ENCODE data around the gene ZNF536. TPM values are rescaled to one million over a fixed set of nuclear protein-coding genes. Genes with fewer than 3 reads are reported as not detected.
"Not testable (repeated sequence)": the region's sequence is repeated elsewhere in the genome, so short reads cannot be mapped to it uniquely, and the experiment has no call there.

Gene ZNF536
- total RNA-seq, 1 donor from 2014 or later: 0.43 TPM

DNA sequence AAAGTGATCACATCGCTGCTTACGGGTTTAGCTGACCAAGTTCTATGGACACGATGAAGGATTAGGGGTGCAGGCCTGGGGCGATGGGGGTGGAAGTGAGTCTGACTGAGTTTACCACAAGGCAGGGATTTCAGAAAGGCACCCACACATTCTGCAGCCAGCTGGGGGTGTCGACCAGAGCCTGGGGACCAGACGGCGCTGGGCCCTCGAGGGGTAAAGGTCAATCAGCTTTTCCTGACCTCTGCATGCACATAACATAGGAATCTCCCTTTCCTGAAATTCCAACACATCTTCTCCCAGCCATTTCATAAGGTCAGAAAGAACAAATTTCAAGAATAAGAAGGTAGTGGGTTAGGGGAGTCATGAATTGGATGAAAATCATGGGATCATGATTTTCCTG, 92.0 kb downstream of the ZNF536 start:
- Histone ChIP-seq H3K79me2 (ENCODE audit: insufficient read depth, low read length) (no peaks in the 10 kb centered on the region), H3K27ac (ENCODE audit: low read depth, low read length) (no peak overlapping the region), H3K4me3 (ENCODE audit: insufficient read depth, low read depth, low read length) (no peak overlapping the region), H3K27me3 (ENCODE audit: insufficient read depth, low read length) (no peaks in the 10 kb centered on the region), H3K9me3 (ENCODE audit: insufficient read depth, low read depth, low read length) (peaks cover 3% of the 10 kb centered on the region), H4K20me1 (ENCODE audit: insufficient read depth, low read length) (no peaks in the 10 kb centered on the region), H3K4me1 (ENCODE audit: insufficient read depth, low read length) (no peaks in the 10 kb centered on the region), H3K4me2 (ENCODE audit: low read length) (no peak overlapping the region), H2AFZ (ENCODE audit: low read depth, low read length) (no peak overlapping the region), H3K9ac (ENCODE audit: low read length) (no peak overlapping the region), H3K36me3 (ENCODE audit: insufficient read depth, low read length) (no peaks in the 10 kb centered on the region)
- H3K36me3 Mint-ChIP-seq (ENCODE audit: low read depth, unreplicated experiment): no peaks in the 10 kb centered on the region
- FAIRE-seq: no peak
- no peak for TF ChIP-seq EZH2 (IDR thresholded peaks at IDR 0.05; ENCODE audit: insufficient read depth, low read length)
- TF ChIP-seq CTCF (IDR thresholded peaks at IDR 0.05; ENCODE audit: insufficient read depth, low read depth, low read length): no peak
- H3K9me3 Mint-ChIP-seq (ENCODE audit: unreplicated experiment): peaks cover 7% of the 10 kb centered on the region
- H3K4me3 Mint-ChIP-seq (ENCODE audit: unreplicated experiment): no peak overlapping the region
- H3K27ac Mint-ChIP-seq (ENCODE audit: unreplicated experiment): no peak overlapping the region
- no peak for DNase-seq (ENCODE audit: low read depth)
- H3K27me3 Mint-ChIP-seq (ENCODE audit: low read depth, unreplicated experiment): peaks cover 18% of the 10 kb centered on the region
- H3K4me1 Mint-ChIP-seq (ENCODE audit: low read depth, unreplicated experiment): no peaks in the 10 kb centered on the region

DNA sequence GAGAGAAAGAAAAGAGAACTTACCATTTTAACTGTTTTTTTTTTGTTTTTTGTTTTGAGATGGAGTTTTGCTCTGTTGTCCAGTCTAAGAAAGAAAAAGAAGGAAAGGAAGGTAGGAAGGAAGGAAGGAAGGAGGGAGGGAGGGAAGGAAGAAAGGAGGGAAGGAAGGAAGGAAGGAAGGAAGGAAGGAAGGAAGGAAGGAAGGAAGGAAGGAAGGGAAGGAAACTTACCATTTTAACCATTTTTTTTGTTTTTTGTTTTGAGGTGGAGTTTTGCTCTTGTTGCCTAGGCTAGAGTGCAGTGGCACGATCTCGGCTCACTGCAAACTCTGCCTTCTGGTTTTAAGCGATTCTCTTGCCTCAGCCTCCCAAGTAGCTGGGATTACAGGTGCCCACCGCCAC, 94.4 kb downstream of the ZNF536 start:
- H3K36me3 ChIP-seq (ENCODE audit: insufficient read depth, low read length); H2AFZ ChIP-seq (ENCODE audit: low read depth, low read length); H3K9ac ChIP-seq (ENCODE audit: low read length); H3K9me3 Mint-ChIP-seq (ENCODE audit: unreplicated experiment); H3K27ac ChIP-seq (ENCODE audit: low read depth, low read length); H3K4me1 ChIP-seq (ENCODE audit: insufficient read depth, low read length); H3K27ac Mint-ChIP-seq (ENCODE audit: unreplicated experiment); H4K20me1 ChIP-seq (ENCODE audit: insufficient read depth, low read length); H3K4me3 Mint-ChIP-seq (ENCODE audit: unreplicated experiment); H3K27me3 ChIP-seq (ENCODE audit: insufficient read depth, low read length); H3K79me2 ChIP-seq (ENCODE audit: insufficient read depth, low read length); H3K4me2 ChIP-seq (ENCODE audit: low read length); DNase-seq (ENCODE audit: low read depth); H3K4me1 Mint-ChIP-seq (ENCODE audit: low read depth, unreplicated experiment); H3K36me3 Mint-ChIP-seq (ENCODE audit: low read depth, unreplicated experiment); FAIRE-seq; H3K4me3 ChIP-seq (ENCODE audit: insufficient read depth, low read depth, low read length); H3K9me3 ChIP-seq (ENCODE audit: insufficient read depth, low read depth, low read length): not testable (repeated sequence)
- peaks cover 24% of the 10 kb centered on the region for H3K27me3 Mint-ChIP-seq (ENCODE audit: low read depth, unreplicated experiment)

- DNase-seq (ENCODE audit: low read depth) (no peak), FAIRE-seq (no peak)
- Histone ChIP-seq H3K4me1 (ENCODE audit: insufficient read depth, low read length) (no peaks in the 10 kb centered on the region), H3K27me3 (ENCODE audit: insufficient read depth, low read length) (no peaks in the 10 kb centered on the region), H3K4me3 (ENCODE audit: insufficient read depth, low read depth, low read length) (no peak overlapping the region), H3K4me2 (ENCODE audit: low read length) (no peak overlapping the region), H3K9me3 (ENCODE audit: insufficient read depth, low read depth, low read length) (no peaks in the 10 kb centered on the region), H3K79me2 (ENCODE audit: insufficient read depth, low read length) (no peaks in the 10 kb centered on the region), H3K9ac (ENCODE audit: low read length) (no peak overlapping the region), H4K20me1 (ENCODE audit: insufficient read depth, low read length) (no peaks in the 10 kb centered on the region), H2AFZ (ENCODE audit: low read depth, low read length) (no peak overlapping the region), H3K27ac (ENCODE audit: low read depth, low read length) (no peak overlapping the region), H3K36me3 (ENCODE audit: insufficient read depth, low read length) (no peaks in the 10 kb centered on the region)
- Mint-ChIP-seq H3K9me3 (ENCODE audit: unreplicated experiment) (peaks cover 7% of the 10 kb centered on the region), H3K27ac (ENCODE audit: unreplicated experiment) (no peak overlapping the region), H3K27me3 (ENCODE audit: low read depth, unreplicated experiment) (peaks cover 24% of the 10 kb centered on the region), H3K36me3 (ENCODE audit: low read depth, unreplicated experiment) (no peaks in the 10 kb centered on the region), H3K4me1 (ENCODE audit: low read depth, unreplicated experiment) (no peaks in the 10 kb centered on the region), H3K4me3 (ENCODE audit: unreplicated experiment) (no peak overlapping the region)
- TF ChIP-seq CTCF (IDR thresholded peaks at IDR 0.05; ENCODE audit: insufficient read depth, low read depth, low read length) (no peak), EZH2 (IDR thresholded peaks at IDR 0.05; ENCODE audit: insufficient read depth, low read length) (no peak)
These were observed 95.1 kb downstream of the ZNF536 start for GRCh38 chr19:30467239-30467638.

All from astrocyte (in vitro differentiated cells and primary cell).